Measurements from ENCODE around the gene ESAM. TPM values are rescaled to one million over a fixed set of nuclear protein-coding genes. Genes with fewer than 3 reads are reported as not detected.

Gene ESAM
- polyA plus RNA-seq, 1 of the 3 experiments (the other 2 are of a cell fraction), result 1.3 TPM

DNA sequence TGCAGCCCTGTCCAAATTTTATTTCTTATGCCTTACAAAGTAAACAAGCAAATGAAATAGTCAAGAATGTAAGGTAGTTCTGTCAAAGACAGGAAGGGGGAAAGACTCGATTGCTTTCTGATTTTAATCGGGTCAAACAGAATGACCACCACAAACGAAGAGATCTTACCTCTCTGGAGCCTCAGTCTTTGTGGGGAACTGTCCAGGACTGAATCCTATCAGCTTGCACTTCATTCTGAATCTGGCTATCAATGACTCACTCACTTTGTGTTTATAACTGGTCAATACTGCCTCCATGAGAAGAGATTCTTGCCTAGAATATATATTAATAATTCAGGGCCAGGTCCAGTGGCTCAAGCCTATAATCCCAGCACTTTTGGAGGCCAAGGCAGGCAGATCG is 20.9 kb upstream of the ESAM start:
- Histone ChIP-seq H2AFZ (ENCODE audit: low read depth) (no peak overlapping the region), H3K4me2 (no peak overlapping the region), H3K27ac (ENCODE audit: low read depth in 2 of 2, low read length in 1 of 2) (no peak overlapping the region), H3K36me3 (replicated peaks in 1 of 2; ENCODE audit: control insufficient read depth in 1 of 2, insufficient read depth in 2 of 2, low read length in 1 of 2) (peaks cover 2% of the 10 kb centered on the region in 2 experiments), H3F3A (replicated peaks; ENCODE audit: insufficient read depth) (no peaks in the 10 kb centered on the region), H3K4me1 (ENCODE audit: control insufficient read depth in 1 of 2, insufficient read depth in 2 of 2, low read depth in 1 of 2, low read length in 1 of 2) (peaks cover 0 to 2% of the 10 kb centered on the region in 2 experiments; a peak in 1 of 4 replicates), H3K27me3 (ENCODE audit: insufficient read depth) (no peaks in the 10 kb centered on the region), H3K79me2 (ENCODE audit: insufficient read depth) (peaks cover 69% of the 10 kb centered on the region), H3K9me2 (no peaks in the 10 kb centered on the region), H4K20me1 (ENCODE audit: insufficient read depth) (peaks cover 13% of the 10 kb centered on the region; the same call in 1 of the 2 replicates), H3K4me3 (ENCODE audit: low read depth in 2 of 2, low read length in 1 of 2) (no peak overlapping the region), H3K9me3 (no peaks in the 10 kb centered on the region), H3K9ac (no peak overlapping the region)
- no peak for DNase-seq
- CTCF ChIA-PET, result interaction anchor here (0.9 to 2.0 kb wide), 7 partner anchors 11 to 139 kb away, joined by 3 to 17 read pairs (median 3); partner anchors contain the start of genes ESAM and MSANTD2
- POLR2A ChIA-PET, result no interaction called here
- TF ChIP-seq NRF1 (IDR thresholded peaks at IDR 0.05; ENCODE audit: low read depth, low read length), result no peak
- no peak for TF ChIP-seq MXI1 (IDR thresholded peaks at IDR 0.05; ENCODE audit: low read depth, low read length)
- TF ChIP-seq RXRA (IDR thresholded peaks at IDR 0.05; ENCODE audit: borderline replicate concordance, low read depth), result no peak
- TF ChIP-seq FOXJ3 (CRISPR knock-in tag; IDR thresholded peaks at IDR 0.05), result no peak
- TF ChIP-seq, protein P1, sequence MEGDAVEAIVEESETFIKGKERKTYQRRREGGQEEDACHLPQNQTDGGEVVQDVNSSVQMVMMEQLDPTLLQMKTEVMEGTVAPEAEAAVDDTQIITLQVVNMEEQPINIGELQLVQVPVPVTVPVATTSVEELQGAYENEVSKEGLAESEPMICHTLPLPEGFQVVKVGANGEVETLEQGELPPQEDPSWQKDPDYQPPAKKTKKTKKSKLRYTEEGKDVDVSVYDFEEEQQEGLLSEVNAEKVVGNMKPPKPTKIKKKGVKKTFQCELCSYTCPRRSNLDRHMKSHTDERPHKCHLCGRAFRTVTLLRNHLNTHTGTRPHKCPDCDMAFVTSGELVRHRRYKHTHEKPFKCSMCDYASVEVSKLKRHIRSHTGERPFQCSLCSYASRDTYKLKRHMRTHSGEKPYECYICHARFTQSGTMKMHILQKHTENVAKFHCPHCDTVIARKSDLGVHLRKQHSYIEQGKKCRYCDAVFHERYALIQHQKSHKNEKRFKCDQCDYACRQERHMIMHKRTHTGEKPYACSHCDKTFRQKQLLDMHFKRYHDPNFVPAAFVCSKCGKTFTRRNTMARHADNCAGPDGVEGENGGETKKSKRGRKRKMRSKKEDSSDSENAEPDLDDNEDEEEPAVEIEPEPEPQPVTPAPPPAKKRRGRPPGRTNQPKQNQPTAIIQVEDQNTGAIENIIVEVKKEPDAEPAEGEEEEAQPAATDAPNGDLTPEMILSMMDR (IDR thresholded peaks at IDR 0.05), result no peak
- TF ChIP-seq FOSL2 (IDR thresholded peaks at IDR 0.05; ENCODE audit: borderline replicate concordance, low read depth), result no peak
- TF ChIP-seq, protein P2, sequence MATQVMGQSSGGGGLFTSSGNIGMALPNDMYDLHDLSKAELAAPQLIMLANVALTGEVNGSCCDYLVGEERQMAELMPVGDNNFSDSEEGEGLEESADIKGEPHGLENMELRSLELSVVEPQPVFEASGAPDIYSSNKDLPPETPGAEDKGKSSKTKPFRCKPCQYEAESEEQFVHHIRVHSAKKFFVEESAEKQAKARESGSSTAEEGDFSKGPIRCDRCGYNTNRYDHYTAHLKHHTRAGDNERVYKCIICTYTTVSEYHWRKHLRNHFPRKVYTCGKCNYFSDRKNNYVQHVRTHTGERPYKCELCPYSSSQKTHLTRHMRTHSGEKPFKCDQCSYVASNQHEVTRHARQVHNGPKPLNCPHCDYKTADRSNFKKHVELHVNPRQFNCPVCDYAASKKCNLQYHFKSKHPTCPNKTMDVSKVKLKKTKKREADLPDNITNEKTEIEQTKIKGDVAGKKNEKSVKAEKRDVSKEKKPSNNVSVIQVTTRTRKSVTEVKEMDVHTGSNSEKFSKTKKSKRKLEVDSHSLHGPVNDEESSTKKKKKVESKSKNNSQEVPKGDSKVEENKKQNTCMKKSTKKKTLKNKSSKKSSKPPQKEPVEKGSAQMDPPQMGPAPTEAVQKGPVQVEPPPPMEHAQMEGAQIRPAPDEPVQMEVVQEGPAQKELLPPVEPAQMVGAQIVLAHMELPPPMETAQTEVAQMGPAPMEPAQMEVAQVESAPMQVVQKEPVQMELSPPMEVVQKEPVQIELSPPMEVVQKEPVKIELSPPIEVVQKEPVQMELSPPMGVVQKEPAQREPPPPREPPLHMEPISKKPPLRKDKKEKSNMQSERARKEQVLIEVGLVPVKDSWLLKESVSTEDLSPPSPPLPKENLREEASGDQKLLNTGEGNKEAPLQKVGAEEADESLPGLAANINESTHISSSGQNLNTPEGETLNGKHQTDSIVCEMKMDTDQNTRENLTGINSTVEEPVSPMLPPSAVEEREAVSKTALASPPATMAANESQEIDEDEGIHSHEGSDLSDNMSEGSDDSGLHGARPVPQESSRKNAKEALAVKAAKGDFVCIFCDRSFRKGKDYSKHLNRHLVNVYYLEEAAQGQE (IDR thresholded peaks at IDR 0.05; ENCODE audit: low read depth, low read length), result peak; percentile 58; the same call in 1 of the 2 replicates
- no peak for TF ChIP-seq CHD2 (IDR thresholded peaks at IDR 0.05; ENCODE audit: low read length, partially characterized antibody)
- no peak for TF ChIP-seq JUND (IDR thresholded peaks at IDR 0.05)
- WGBS (ENCODE audit: low lambda C conversion rate), result 98% methylated on average over 4 of the region's 4 CpGs

DNA sequence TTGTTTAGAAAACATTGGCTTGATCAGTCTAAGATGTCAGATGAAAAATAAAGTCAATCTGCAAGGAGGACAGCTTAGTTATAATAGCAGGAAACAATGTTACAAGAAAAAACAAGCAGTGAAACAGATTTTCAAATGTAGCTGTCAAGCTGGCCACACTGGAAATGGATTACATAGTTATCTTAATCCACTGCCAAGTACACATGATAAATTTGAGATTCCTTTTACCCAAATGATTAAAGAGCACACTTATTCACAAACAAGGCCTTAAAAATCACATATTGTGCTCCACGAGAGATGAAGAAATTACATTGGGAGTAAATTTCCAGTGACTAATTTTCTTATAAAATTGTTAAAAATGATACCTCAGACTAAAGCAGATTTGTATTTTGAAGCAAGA is 17.5 kb upstream of the ESAM start:
- Histone ChIP-seq H3K4me1 (ENCODE audit: control insufficient read depth in 1 of 2, insufficient read depth in 2 of 2, low read depth in 1 of 2, low read length in 1 of 2) (peaks cover 0 to 2% of the 10 kb centered on the region in 2 experiments; a peak in 1 of 4 replicates), H3K27ac (ENCODE audit: low read depth in 2 of 2, low read length in 1 of 2) (no peak overlapping the region), H3K9me2 (no peaks in the 10 kb centered on the region), H4K20me1 (ENCODE audit: insufficient read depth) (no peaks in the 10 kb centered on the region), H3K9ac (no peak overlapping the region), H3F3A (replicated peaks; ENCODE audit: insufficient read depth) (no peaks in the 10 kb centered on the region), H2AFZ (ENCODE audit: low read depth) (no peak overlapping the region), H3K9me3 (no peaks in the 10 kb centered on the region), H3K36me3 (replicated peaks in 1 of 2; ENCODE audit: control insufficient read depth in 1 of 2, insufficient read depth in 2 of 2, low read length in 1 of 2) (peaks cover 5 to 7% of the 10 kb centered on the region in 2 experiments), H3K79me2 (ENCODE audit: insufficient read depth) (peaks cover 62% of the 10 kb centered on the region), H3K4me3 (ENCODE audit: low read depth in 2 of 2, low read length in 1 of 2) (no peak overlapping the region), H3K27me3 (ENCODE audit: insufficient read depth) (no peaks in the 10 kb centered on the region), H3K4me2 (no peak overlapping the region)
- ChIA-PET CTCF (interaction anchor here (1.0 to 9.9 kb wide), 5 partner anchors 10 to 111 kb away, joined by 3 to 60 read pairs (median 11); partner anchors contain the start of gene ESAM), POLR2A (interaction anchor here (1.1 kb wide), 1 partner anchor 21 kb away, joined by 4 read pairs; the partner anchor contains the start of gene MSANTD2)
- no peak for TF ChIP-seq FOXM1 (IDR thresholded peaks at IDR 0.05; ENCODE audit: low read depth)
- TF ChIP-seq, protein P3, sequence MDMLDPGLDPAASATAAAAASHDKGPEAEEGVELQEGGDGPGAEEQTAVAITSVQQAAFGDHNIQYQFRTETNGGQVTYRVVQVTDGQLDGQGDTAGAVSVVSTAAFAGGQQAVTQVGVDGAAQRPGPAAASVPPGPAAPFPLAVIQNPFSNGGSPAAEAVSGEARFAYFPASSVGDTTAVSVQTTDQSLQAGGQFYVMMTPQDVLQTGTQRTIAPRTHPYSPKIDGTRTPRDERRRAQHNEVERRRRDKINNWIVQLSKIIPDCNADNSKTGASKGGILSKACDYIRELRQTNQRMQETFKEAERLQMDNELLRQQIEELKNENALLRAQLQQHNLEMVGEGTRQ (IDR thresholded peaks at IDR 0.05; ENCODE audit: borderline replicate concordance, low read depth, low read length), result no peak
- no peak for TF ChIP-seq ELF1 (IDR thresholded peaks at IDR 0.05)
- TF ChIP-seq RXRA (IDR thresholded peaks at IDR 0.05; ENCODE audit: borderline replicate concordance, low read depth), result no peak
- no peak for TF ChIP-seq MEF2A (IDR thresholded peaks at IDR 0.05; ENCODE audit: borderline replicate concordance, low read depth)
- TF ChIP-seq FOSL2 (IDR thresholded peaks at IDR 0.05; ENCODE audit: borderline replicate concordance, low read depth), result no peak
- TF ChIP-seq CHD2 (IDR thresholded peaks at IDR 0.05; ENCODE audit: low read length, partially characterized antibody), result no peak
- no peak for TF ChIP-seq SIN3A (IDR thresholded peaks at IDR 0.05; ENCODE audit: borderline replicate concordance, low read depth, low read length)
- 93% methylated on average over 1 of the region's 1 CpG for WGBS (ENCODE audit: low lambda C conversion rate)
- no peak for DNase-seq
